ENCODE data around the gene PRAMEF2. TPM values are rescaled to one million over a fixed set of nuclear protein-coding genes. Genes with fewer than 3 reads are reported as not detected.
"Not testable (repeated sequence)": the region's sequence is repeated elsewhere in the genome, so short reads cannot be mapped to it uniquely, and the experiment has no call there.

Gene PRAMEF2
- total RNA-seq, 6 donors from 2014 or later, result not detected

DNA sequence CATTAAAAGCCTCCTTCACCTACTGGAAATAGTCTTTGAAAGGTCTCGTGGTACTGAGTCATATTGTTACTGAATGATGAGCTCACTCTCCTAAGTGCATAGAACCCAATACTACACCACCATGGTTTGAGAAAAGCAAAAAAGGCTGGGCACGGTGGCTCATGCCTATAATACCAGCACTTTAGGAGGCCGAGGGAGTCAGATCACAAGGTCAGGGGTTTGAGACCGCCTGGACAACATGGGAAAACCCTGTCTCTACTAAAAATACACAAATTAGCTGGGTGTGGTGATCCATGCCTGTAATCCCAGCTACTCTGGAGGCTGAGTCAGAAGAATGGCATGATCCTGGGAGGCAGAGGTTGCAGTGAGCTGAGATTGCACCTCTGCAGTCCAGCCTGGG lies 5.1 kb upstream of the PRAMEF2 start:
- no peaks in the 10 kb centered on the region for H3K4me1 ChIP-seq
- ATAC-seq (ENCODE audit: low FRiP score in 2 of 2), result no peak
- DNase-seq, result no peak
- no peaks in the 10 kb centered on the region for H3K27me3 ChIP-seq
- TF ChIP-seq POLR2A (IDR thresholded peaks at IDR 0.05) (no peak), EP300 (IDR thresholded peaks at IDR 0.05) (no peak), POLR2AphosphoS5 (IDR thresholded peaks at IDR 0.05) (no peak)
- TF ChIP-seq, protein P1, sequence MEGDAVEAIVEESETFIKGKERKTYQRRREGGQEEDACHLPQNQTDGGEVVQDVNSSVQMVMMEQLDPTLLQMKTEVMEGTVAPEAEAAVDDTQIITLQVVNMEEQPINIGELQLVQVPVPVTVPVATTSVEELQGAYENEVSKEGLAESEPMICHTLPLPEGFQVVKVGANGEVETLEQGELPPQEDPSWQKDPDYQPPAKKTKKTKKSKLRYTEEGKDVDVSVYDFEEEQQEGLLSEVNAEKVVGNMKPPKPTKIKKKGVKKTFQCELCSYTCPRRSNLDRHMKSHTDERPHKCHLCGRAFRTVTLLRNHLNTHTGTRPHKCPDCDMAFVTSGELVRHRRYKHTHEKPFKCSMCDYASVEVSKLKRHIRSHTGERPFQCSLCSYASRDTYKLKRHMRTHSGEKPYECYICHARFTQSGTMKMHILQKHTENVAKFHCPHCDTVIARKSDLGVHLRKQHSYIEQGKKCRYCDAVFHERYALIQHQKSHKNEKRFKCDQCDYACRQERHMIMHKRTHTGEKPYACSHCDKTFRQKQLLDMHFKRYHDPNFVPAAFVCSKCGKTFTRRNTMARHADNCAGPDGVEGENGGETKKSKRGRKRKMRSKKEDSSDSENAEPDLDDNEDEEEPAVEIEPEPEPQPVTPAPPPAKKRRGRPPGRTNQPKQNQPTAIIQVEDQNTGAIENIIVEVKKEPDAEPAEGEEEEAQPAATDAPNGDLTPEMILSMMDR (IDR thresholded peaks at IDR 0.05), result no peak
- H3K27ac ChIP-seq, result no peak overlapping the region
- WGBS, 2 donors, result 73 to 74% methylated on average over 4 of the region's 4 CpGs
- no peak overlapping the region for H3K4me3 ChIP-seq
- no peaks in the 10 kb centered on the region for H3K36me3 ChIP-seq
- H3K9me3 ChIP-seq, result no peaks in the 10 kb centered on the region

DNA sequence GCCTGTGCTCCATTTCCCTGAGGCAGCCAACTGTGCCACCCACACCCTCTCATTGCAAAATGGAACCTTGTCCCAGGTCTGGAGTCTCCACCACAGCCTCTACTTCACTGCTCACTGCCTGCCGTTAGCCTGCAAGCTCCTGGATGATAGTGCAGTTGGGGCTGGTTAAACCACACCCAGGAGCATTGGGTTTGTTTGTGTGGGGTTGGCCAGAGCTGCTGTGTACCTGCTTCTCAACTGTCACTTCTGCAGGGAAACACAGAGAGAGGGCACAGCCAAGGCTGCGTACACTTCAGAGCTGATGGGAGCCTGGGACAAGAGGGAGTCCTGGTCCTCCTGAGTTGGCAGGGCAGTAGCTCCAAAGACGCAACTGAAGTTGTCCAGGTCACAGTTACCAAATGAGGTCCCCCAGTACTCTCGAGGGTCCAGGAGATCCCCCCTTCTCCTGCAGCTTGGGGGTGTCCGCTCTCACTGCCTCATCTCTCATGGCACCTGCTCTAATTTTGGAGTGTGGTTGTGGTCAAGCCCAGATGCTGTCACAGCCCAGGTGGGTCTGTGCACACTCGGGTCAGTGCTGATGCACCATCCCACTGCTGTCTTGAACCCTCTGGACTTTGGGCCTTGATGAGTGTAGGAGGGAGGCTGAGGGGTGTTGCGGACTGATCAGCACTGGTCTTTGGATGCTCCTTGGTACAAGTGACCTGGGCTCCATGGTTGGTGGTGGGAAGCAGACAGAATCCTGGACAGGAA lies 6.4 kb downstream of the PRAMEF2 start:
- WGBS, 2 donors, result 71 to 94% methylated on average over 1 to 3 of the region's 7 CpGs
- H3K27me3 ChIP-seq; H3K27ac ChIP-seq; H3K4me3 ChIP-seq; H3K4me1 ChIP-seq; H3K9me3 ChIP-seq; ATAC-seq (ENCODE audit: low FRiP score in 2 of 2); DNase-seq; H3K36me3 ChIP-seq: not testable (repeated sequence)

DNA sequence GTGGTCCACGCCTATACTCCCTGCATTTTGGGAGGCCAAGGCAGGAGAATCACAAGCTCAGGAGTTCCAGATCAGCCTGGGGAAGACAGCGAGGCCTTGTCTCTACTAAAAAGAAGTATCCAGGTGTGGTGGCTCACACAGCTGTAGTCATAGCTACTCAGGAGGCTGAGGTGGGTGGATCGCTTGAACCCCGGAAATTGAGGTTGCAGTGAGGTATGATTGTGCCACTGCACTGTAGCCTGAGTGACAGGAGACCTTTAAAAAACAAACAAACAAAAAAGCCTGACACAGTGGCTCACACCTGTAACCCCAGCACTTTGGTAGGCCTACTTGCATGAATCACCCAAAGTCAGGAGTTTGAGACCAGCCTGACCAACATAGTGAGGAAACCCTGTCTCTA lies 21.6 kb downstream of the PRAMEF2 start:
- WGBS, 2 donors, result 87 to 97% methylated on average over 3 of the region's 4 CpGs
- H3K4me3 ChIP-seq; H3K9me3 ChIP-seq; H3K27me3 ChIP-seq; DNase-seq; H3K4me1 ChIP-seq; ATAC-seq (ENCODE audit: low FRiP score in 2 of 2); H3K36me3 ChIP-seq; H3K27ac ChIP-seq: not testable (repeated sequence)

DNA sequence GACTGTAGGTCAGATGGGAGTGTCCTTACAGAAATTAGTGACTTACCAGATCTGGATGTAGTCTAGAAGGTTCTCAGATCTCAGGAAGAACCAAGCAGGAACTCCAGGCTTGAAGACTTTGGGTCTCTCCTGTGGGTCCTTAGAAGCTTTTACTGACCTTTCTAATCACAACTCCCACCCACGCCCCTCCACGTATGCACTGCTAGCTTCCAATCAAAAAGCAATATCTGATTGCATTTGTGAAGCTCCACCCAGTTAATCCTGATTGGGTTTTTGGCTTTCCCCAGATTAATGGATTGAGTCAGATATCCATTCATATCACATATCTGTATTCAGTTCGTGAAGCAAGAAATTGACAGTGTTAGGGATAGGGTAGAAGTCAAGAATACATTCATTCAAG lies 29.2 kb downstream of the PRAMEF2 start, which contains the start of gene PRAMEF4:
PRAMEF4 (minus strand) TSS at position 101 of the 400 bp plus-strand sequence. CDS start 2,807 bp downstream, outside the sequence.
- H3K27me3 ChIP-seq; H3K36me3 ChIP-seq; DNase-seq; ATAC-seq (ENCODE audit: low FRiP score in 2 of 2); H3K9me3 ChIP-seq; H3K4me1 ChIP-seq; H3K4me3 ChIP-seq; H3K27ac ChIP-seq: not testable (repeated sequence)
- 81 to 84% methylated on average over 3 of the region's 3 CpGs for WGBS, 2 donors

DNA sequence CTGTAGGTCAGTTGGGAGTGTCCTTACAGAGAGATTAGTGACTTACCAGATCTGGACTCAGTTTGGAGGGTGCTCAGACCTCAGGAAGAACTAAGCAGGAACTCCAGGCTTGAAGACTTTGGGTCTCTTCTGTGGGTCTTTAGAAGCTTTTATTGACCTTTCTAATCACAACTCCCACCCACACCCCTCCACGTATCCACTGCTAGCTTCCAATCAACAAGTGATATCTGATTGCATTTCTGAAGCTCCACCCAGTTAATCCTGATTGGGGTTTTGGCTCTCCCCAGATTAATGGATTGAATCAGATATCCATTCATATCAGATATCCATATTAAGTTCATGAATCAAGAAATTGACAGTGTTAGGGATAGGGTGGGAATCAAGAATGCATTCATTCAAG lies 41.3 kb downstream of the PRAMEF2 start, which contains the start of gene PRAMEF10:
PRAMEF10 (minus strand) TSS at position 101 of the 400 bp plus-strand sequence. CDS start 2,423 bp downstream, outside the sequence.
- not testable (repeated sequence) for ATAC-seq (ENCODE audit: low FRiP score in 2 of 2); H3K4me1 ChIP-seq; H3K4me3 ChIP-seq; DNase-seq; H3K27ac ChIP-seq; H3K36me3 ChIP-seq; H3K9me3 ChIP-seq; H3K27me3 ChIP-seq
- WGBS, 2 donors, result no CpG with 5 or more reads among the region's 1 CpG

DNA sequence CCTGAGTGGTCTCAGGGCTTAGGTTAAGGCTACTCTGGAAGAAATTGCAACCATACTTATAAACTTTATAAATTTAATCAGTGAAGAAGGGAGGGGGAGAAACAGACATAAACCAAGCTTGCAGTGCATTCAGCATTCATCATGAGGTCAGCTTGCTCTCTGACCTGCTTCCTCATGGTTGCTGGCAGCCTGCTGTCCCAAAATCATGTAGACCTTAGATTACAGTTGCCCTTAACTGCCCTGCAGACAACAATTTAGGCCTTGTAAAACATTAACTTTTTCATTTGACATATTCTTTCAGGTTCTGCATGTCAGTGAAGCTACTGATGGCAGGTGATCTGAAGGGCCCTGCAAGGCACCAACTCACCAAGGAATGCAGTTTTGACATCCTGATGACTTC lies 42.3 kb downstream of the PRAMEF2 start:
- DNase-seq; H3K27ac ChIP-seq; H3K4me1 ChIP-seq; ATAC-seq (ENCODE audit: low FRiP score in 2 of 2); H3K27me3 ChIP-seq; H3K36me3 ChIP-seq; H3K4me3 ChIP-seq; H3K9me3 ChIP-seq: not testable (repeated sequence)

DNA sequence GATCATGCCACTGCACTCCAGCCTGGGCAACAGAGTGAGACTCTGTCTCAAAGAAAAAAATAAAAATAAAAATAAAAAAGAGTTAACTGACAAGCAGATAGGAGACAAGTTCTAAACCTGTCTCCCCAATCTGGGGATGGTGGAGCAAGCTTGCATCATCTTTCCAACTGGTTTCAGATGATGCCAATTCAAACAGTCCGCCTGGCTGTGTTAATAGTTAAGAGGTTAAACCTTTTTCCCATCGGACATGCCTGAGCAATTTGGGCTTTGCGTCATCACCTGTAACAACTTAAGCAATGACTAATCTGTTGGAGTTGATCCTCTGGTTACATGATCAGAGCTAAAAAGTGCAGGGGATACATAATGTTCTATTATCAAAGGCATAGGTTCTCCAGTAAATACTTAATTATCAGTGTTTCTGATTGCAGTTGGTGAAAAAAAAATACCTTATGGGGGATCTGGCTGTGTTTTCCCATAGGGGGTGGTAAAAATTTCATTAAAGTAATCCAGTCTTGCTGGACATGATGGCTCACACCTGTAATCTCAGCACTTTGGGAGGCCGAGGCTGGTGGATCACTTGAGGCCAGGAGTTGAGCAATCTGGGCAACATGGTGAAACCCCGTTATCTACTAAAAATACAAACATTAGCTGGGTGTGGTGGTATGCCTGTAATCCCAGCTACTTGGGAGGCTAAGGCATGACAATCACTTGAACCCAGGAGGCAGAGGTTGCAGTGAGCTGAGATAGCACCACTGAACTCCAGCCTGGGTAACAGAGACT lies 47.1 kb downstream of the PRAMEF2 start:
- H3K4me3 ChIP-seq, H3K9me3 ChIP-seq, DNase-seq, H3K27ac ChIP-seq, H3K4me1 ChIP-seq, H3K27me3 ChIP-seq, H3K36me3 ChIP-seq: not testable (repeated sequence)
- ATAC-seq (ENCODE audit: low FRiP score in 2 of 2), result peak in 1 of 2 donors; percentile 35
- WGBS, 2 donors, result 42 to 78% methylated on average over 2 to 3 of the region's 5 CpGs

Other genes with a start within 250 kb of the PRAMEF2 start
- gene DHRS3, start 238.9 kb upstream of the PRAMEF2 start, total RNA-seq, result 100 to 1,000 TPM in 4 of 6 donors, 10 to 100 TPM in 2; 84.9 to 154 (median 119) TPM
- not detected for gene AADACL4, start 213.0 kb upstream of the PRAMEF2 start, total RNA-seq
- not detected for gene AADACL3, start 141.0 kb upstream of the PRAMEF2 start, total RNA-seq
- 1 to 10 TPM in 4 of 6 donors, under 1 TPM in 1, not detected in 1; 0.76 to 6.2 (median 3.4) TPM for gene CFAP107, start 110.9 kb upstream of the PRAMEF2 start, total RNA-seq
- gene PRAMEF12, start 83.3 kb upstream of the PRAMEF2 start, total RNA-seq, result not detected
- gene PRAMEF1, start 65.7 kb upstream of the PRAMEF2 start, total RNA-seq, result not detected
- gene PRAMEF11, start 25.7 kb upstream of the PRAMEF2 start, total RNA-seq, result not detected
- not detected for gene HNRNPCL1, start 8.4 kb upstream of the PRAMEF2 start, total RNA-seq
- gene PRAMEF4, start 29.1 kb downstream of the PRAMEF2 start, total RNA-seq, result not detected
- not detected for gene PRAMEF10, start 41.2 kb downstream of the PRAMEF2 start, total RNA-seq
- gene PRAMEF7, start 59.5 kb downstream of the PRAMEF2 start, total RNA-seq, result not detected
- not detected for gene PRAMEF6, start 90.5 kb downstream of the PRAMEF2 start, total RNA-seq
- not detected for gene PRAMEF27, start 199.5 kb downstream of the PRAMEF2 start, total RNA-seq
- not detected for gene HNRNPCL3, start 203.7 kb downstream of the PRAMEF2 start, total RNA-seq
- gene PRAMEF25, start 213.7 kb downstream of the PRAMEF2 start, total RNA-seq, result not detected